ENCODE results near the gene FAM184A. TPM values are rescaled to one million over a fixed set of nuclear protein-coding genes. Genes with fewer than 3 reads are reported as not detected.

FAM184A gene
- total and polyA plus RNA-seq, 2 of the 8 experiments (the other 6 are each of a cell fraction or from before 2014, with no cell fraction given) = 6.3 to 11.3 TPM

DNA sequence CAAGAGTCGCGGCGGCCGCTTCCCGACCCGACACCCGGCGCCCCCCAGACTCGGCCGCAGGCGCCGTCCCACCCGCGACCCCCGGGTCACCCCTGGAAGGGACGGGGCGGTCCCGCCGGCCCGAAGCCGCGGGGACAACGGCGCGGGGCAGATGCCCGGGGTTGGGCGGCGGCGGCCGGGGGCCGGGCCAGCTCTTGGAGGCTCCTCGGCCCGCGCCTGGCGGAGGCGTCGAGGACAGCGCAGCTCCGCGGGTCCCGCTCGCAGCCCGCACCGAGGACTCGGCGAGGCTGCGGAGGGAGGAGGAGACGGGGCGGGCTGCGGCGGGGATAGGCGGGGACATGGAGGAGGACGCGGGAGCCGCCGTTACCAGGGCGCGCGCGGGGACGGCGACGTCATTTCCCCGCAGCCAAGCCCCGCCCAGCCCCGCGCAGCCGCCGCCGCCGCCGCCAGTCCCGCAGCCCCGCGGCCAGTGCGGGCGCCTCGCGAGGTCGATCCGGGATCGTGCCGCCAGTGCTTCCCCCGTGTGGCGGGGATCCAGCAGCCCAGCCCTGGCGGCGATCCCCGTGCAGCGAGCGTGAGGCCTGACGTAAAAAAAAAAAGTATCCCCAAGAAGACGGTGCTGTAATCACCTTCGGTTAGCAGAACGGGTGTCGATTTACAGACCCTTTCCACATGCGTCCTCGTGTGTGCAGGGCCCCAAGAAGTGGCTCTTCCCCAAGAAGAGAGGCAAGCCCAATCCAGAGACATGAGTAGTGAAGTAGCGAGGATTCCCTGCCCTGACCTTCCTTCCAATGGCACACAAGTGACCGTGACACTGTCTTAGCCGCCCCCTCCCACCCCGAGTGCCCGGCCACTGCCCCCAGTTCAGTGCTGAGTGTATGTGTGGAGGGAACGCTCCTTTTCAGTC is at the start of gene FAM184A (continued):
- TF ChIP-seq KDM5A (IDR thresholded peaks at IDR 0.05; ENCODE audit: low read length) = no peak
- no peak for TF ChIP-seq CEBPB (IDR thresholded peaks at IDR 0.05; ENCODE audit: low read depth, low read length)
